Kidney tubule cell (primary cell): Measurements from ENCODE around the gene IGSF8.
"Not testable (repeated sequence)": the region's sequence is repeated elsewhere in the genome, so short reads cannot be mapped to it uniquely, and the experiment has no call there.

Source experiments
- DNase-seq: peaks from one replicate; pipeline ENCODE4 v3.0.0-alpha.2; 2018; ENCODE audit warnings: low spot score

IGSF8 gene

GRCh38 chr1:160126342-160126741 is 27.9 kb upstream of the IGSF8 start:
- DNase-seq: not testable (repeated sequence)

GRCh38 chr1:160125746-160126145 is 27.3 kb upstream of the IGSF8 start:
- DNase-seq: peak; percentile 79

- peak; percentile 99 for DNase-seq
These were observed 26.5 kb upstream of the IGSF8 start for GRCh38 chr1:160124705-160125478.

GRCh38 chr1:160123726-160124125 is 25.3 kb upstream of the IGSF8 start:
- DNase-seq: no peak

- no peak for DNase-seq
These were observed 24.6 kb upstream of the IGSF8 start for GRCh38 chr1:160122978-160123495.

- DNase-seq: no peak
These were observed 23.0 kb upstream of the IGSF8 start for GRCh38 chr1:160121388-160121787.

- DNase-seq: no peak
These were observed 22.4 kb upstream of the IGSF8 start for GRCh38 chr1:160120797-160121196.

GRCh38 chr1:160118928-160119327 is 20.5 kb upstream of the IGSF8 start:
- no peak for DNase-seq

- no peak for DNase-seq
These were observed 19.3 kb upstream of the IGSF8 start for GRCh38 chr1:160117709-160118183.

GRCh38 chr1:160117300-160117699 is 18.9 kb upstream of the IGSF8 start:
- DNase-seq: no peak

- peak; percentile 52 for DNase-seq
These were observed 18.1 kb upstream of the IGSF8 start for GRCh38 chr1:160116283-160117147.

- DNase-seq: no peak
These were observed 17.3 kb upstream of the IGSF8 start, which contains the start of gene ATP1A2 for GRCh38 chr1:160115545-160116282. ATP1A2 (plus strand) TSS chr1:160115759; CDS start chr1:160115862, 103 bp downstream.

GRCh38 chr1:160114085-160114484 is 15.7 kb upstream of the IGSF8 start:
- DNase-seq: no peak

GRCh38 chr1:160113407-160113806 is 15.0 kb upstream of the IGSF8 start:
- DNase-seq: no peak

- DNase-seq: no peak
These were observed 13.9 kb upstream of the IGSF8 start for GRCh38 chr1:160112357-160112756.

- not testable (repeated sequence) for DNase-seq
These were observed 13.0 kb upstream of the IGSF8 start for GRCh38 chr1:160111462-160111861.

- DNase-seq: no peak
These were observed 11.3 kb upstream of the IGSF8 start for GRCh38 chr1:160109686-160110085.

- peak; percentile 40 for DNase-seq
These were observed 10.7 kb upstream of the IGSF8 start for GRCh38 chr1:160108888-160109662.

GRCh38 chr1:160107512-160107911 is 9.1 kb upstream of the IGSF8 start:
- DNase-seq: no peak

GRCh38 chr1:160105155-160105554 is 6.7 kb upstream of the IGSF8 start:
- no peak for DNase-seq

- no peak for DNase-seq
These were observed 6.1 kb upstream of the IGSF8 start for GRCh38 chr1:160104486-160104885.
